Measurements from ENCODE around the gene DMAP1.

DNA sequence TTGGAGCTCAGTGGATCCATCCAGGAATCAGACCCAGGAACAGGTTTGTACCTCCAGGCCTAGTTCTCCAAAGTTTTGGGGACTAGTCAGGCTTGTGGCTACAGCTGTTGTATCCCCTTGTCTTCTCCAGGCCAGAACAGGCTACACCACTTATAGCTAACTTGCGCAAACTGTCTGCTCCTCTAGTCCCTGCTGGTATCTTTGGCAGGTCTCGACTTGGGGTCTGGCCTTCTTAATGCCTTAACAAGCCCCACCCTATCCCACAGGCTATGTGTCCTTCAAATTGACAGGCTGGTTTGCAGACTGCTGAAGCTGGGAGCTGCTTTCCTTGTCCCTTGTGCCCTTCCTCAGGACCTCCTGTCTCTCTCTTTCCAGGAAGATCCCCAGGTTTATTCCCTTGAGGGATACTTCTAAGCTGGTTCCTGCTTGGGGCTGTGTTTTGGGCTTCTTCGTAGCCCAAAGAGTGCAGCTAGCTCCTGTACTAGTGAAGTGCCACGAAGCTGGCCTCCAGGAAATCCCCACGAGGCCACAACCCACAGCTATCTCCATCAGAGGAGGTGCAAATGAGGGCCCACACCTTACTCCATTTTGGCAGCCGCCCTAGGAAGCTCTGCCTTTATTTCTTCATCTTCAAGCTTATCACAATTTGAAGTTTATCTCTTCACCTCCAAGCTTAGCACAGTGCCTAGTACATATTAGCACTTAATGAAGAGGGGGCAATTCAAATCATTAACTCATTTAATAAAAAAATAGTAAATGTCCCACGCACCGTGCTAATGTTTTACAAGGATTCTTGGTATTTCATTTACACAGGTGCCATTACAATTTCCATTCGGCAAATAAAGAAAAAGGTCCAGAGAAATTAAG is 683 bp upstream of the DMAP1 start:
- no peak for TF ChIP-seq YY1 (IDR thresholded peaks at IDR 0.05; ENCODE audit: low read depth, low read length)
- TF ChIP-seq RFX5 (IDR thresholded peaks at IDR 0.05; ENCODE audit: borderline replicate concordance, low read depth, low read length): no peak
- no peak for TF ChIP-seq JUN (IDR thresholded peaks at IDR 0.05; ENCODE audit: low read depth, low read length)
- no peak for TF ChIP-seq EP300 (IDR thresholded peaks at IDR 0.05; ENCODE audit: borderline replicate concordance in 1 of 2, low read depth in 2 of 2, low read length in 2 of 2)
- no peak for TF ChIP-seq MAX (IDR thresholded peaks at IDR 0.05)
- no peak for TF ChIP-seq RNF2 (IDR thresholded peaks at IDR 0.05; ENCODE audit: borderline replicate concordance, low read depth, low read length, missing control alignments, poor library complexity, severe bottlenecking)
- no peak for TF ChIP-seq POLR2AphosphoS5 (IDR thresholded peaks at IDR 0.05; ENCODE audit: low read depth, low read length)
- TF ChIP-seq FOSL1 (IDR thresholded peaks at IDR 0.05; ENCODE audit: insufficient read depth, low read depth, low read length): no peak
- no peak for TF ChIP-seq POLR2A (IDR thresholded peaks at IDR 0.05; ENCODE audit: control extremely low read depth in 1 of 2, low read depth in 2 of 2, low read length in 2 of 2)
- no peak for TF ChIP-seq SRF (IDR thresholded peaks at IDR 0.05; ENCODE audit: low read depth, low read length)
- TF ChIP-seq, protein P1, sequence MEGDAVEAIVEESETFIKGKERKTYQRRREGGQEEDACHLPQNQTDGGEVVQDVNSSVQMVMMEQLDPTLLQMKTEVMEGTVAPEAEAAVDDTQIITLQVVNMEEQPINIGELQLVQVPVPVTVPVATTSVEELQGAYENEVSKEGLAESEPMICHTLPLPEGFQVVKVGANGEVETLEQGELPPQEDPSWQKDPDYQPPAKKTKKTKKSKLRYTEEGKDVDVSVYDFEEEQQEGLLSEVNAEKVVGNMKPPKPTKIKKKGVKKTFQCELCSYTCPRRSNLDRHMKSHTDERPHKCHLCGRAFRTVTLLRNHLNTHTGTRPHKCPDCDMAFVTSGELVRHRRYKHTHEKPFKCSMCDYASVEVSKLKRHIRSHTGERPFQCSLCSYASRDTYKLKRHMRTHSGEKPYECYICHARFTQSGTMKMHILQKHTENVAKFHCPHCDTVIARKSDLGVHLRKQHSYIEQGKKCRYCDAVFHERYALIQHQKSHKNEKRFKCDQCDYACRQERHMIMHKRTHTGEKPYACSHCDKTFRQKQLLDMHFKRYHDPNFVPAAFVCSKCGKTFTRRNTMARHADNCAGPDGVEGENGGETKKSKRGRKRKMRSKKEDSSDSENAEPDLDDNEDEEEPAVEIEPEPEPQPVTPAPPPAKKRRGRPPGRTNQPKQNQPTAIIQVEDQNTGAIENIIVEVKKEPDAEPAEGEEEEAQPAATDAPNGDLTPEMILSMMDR (IDR thresholded peaks at IDR 0.05; ENCODE audit: control extremely low read depth in 1 of 3, insufficient read depth in 1 of 3, low read depth in 1 of 3, low read length in 3 of 3): no peak

Measured in H1 (cell line).